ENCODE measurements around the gene SCAPER. TPM values are rescaled to one million over a fixed set of nuclear protein-coding genes. Genes with fewer than 3 reads are reported as not detected.

SCAPER gene
- total RNA-seq, 1 experiment from 2014 or later: 14.7 TPM

DNA sequence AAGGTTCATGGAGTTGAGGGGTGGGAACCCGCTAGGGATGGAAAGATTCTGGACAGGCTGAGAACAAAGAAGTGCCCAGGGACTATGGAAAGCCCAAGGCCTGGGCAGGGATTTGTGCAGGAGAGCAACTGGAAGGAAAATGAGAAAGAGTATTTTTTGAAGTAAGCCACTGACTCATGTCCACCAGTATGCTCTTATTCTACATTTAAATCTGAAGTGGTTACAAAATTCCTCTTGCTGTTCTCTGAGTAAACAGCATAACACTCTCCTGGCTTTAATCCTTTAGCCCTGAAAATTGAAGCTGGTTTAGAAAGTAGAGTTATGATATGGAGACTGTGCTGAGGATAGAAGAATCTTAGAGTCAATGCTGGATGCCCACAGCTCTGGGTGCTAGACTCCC is 403.4 kb downstream of the SCAPER start:
- CTCF ChIA-PET: no interaction called here

More for the DNA sequence above, 403.4 kb downstream of the SCAPER start:
- Histone ChIP-seq H3K79me2 (ENCODE audit: insufficient read depth, low read length) (no peaks in the 10 kb centered on the region), H3K27ac (ENCODE audit: low read depth, low read length) (no peak overlapping the region), H3K36me3 (ENCODE audit: control insufficient read depth in 1 of 2, insufficient read depth in 2 of 2, low read length in 2 of 2) (no peaks in the 10 kb centered on the region), H3K4me1 (ENCODE audit: control insufficient read depth in 1 of 2, insufficient read depth in 2 of 2, low read length in 2 of 2) (no peaks in the 10 kb centered on the region), H3K9ac (ENCODE audit: low read length) (no peak overlapping the region), H3K4me3 (replicated peaks in 1 of 2; ENCODE audit: low read depth in 1 of 2, low read length in 2 of 2) (no peak overlapping the region), H3K4me2 (ENCODE audit: low read length) (no peak overlapping the region), H2AFZ (ENCODE audit: low read depth, low read length, poor library complexity, severe bottlenecking) (no peak overlapping the region), H3K9me3 (ENCODE audit: control insufficient read depth in 1 of 2, insufficient read depth in 1 of 2, low read depth in 1 of 2, low read length in 2 of 2) (no peaks in the 10 kb centered on the region), H3K27me3 (ENCODE audit: insufficient read depth, low read length) (no peaks in the 10 kb centered on the region), H3K9me2 (ENCODE audit: insufficient read depth) (no peaks in the 10 kb centered on the region), H4K20me1 (ENCODE audit: insufficient read depth) (no peaks in the 10 kb centered on the region)
- intact Hi-C loops (cut with micrococcal nuclease): no loop called here
- no TSS peak for BruUV-seq (replicated peaks)
- POLR2A ChIA-PET: no interaction called here
- TF ChIP-seq SP1 (IDR thresholded peaks at IDR 0.05; ENCODE audit: low read depth) (no peak), CBX3 (IDR thresholded peaks at IDR 0.05; ENCODE audit: low read depth) (no peak), CTCF (IDR thresholded peaks at IDR 0.05 in 2 of 3, conservative IDR thresholded peaks at IDR 0.05 in 1 of 3; ENCODE audit: borderline replicate concordance in 1 of 3, insufficient read depth in 1 of 3, low read depth in 2 of 3, low read length in 2 of 3) (no peak), YY1 (IDR thresholded peaks at IDR 0.05; ENCODE audit: extremely low read depth, insufficient replicate concordance, low read depth, low read length) (no peak)
- TF ChIP-seq, protein P1, sequence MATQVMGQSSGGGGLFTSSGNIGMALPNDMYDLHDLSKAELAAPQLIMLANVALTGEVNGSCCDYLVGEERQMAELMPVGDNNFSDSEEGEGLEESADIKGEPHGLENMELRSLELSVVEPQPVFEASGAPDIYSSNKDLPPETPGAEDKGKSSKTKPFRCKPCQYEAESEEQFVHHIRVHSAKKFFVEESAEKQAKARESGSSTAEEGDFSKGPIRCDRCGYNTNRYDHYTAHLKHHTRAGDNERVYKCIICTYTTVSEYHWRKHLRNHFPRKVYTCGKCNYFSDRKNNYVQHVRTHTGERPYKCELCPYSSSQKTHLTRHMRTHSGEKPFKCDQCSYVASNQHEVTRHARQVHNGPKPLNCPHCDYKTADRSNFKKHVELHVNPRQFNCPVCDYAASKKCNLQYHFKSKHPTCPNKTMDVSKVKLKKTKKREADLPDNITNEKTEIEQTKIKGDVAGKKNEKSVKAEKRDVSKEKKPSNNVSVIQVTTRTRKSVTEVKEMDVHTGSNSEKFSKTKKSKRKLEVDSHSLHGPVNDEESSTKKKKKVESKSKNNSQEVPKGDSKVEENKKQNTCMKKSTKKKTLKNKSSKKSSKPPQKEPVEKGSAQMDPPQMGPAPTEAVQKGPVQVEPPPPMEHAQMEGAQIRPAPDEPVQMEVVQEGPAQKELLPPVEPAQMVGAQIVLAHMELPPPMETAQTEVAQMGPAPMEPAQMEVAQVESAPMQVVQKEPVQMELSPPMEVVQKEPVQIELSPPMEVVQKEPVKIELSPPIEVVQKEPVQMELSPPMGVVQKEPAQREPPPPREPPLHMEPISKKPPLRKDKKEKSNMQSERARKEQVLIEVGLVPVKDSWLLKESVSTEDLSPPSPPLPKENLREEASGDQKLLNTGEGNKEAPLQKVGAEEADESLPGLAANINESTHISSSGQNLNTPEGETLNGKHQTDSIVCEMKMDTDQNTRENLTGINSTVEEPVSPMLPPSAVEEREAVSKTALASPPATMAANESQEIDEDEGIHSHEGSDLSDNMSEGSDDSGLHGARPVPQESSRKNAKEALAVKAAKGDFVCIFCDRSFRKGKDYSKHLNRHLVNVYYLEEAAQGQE (IDR thresholded peaks at IDR 0.05; ENCODE audit: low read depth): no peak
- RAD21 ChIA-PET (ENCODE audit: low non-redundant PET in 1 of 2, low total read pairs in 2 of 2, uncharacterized antibody in 2 of 2, unreplicated experiment in 2 of 2): no interaction called here
- DNase-seq (ENCODE audit: low read depth, low spot score) (no peak), ATAC-seq (no peak)

Measured in HCT116 (cell line).